ENCODE data around the gene AUTS2.

DNA sequence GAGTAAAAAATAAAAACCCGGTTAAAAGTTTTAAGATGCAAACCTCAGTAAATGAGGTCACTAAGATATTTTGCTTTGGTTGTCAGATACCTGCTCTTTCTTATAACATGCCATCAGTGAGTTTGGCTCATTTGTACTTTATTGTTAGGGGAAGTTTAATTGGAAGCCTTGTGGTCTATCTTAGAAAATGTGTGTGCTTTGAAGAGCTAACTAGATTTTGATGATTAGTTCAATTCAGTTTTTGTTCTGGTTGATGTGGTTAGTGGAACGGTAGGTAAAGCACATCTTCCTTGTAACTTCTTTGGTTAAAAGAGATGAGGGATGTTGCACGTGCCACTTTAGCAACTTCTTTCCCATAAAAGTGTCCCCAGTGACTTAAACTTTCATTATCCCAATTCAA is 1180.3 kb downstream of the AUTS2 start:
- TF ChIP-seq POLR2A (IDR thresholded peaks at IDR 0.05), result no peak
- TF ChIP-seq, protein P1, sequence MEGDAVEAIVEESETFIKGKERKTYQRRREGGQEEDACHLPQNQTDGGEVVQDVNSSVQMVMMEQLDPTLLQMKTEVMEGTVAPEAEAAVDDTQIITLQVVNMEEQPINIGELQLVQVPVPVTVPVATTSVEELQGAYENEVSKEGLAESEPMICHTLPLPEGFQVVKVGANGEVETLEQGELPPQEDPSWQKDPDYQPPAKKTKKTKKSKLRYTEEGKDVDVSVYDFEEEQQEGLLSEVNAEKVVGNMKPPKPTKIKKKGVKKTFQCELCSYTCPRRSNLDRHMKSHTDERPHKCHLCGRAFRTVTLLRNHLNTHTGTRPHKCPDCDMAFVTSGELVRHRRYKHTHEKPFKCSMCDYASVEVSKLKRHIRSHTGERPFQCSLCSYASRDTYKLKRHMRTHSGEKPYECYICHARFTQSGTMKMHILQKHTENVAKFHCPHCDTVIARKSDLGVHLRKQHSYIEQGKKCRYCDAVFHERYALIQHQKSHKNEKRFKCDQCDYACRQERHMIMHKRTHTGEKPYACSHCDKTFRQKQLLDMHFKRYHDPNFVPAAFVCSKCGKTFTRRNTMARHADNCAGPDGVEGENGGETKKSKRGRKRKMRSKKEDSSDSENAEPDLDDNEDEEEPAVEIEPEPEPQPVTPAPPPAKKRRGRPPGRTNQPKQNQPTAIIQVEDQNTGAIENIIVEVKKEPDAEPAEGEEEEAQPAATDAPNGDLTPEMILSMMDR (IDR thresholded peaks at IDR 0.05), result no peak
